PC-3 (cell line): ENCODE measurements around the gene EGFL7. TPM values are rescaled to one million over a fixed set of nuclear protein-coding genes. Genes with fewer than 3 reads are reported as not detected.

Experiments used
- ATAC-seq: fragments of 200-7000 bp; cut with Tn5 transposase; 2 replicates; pipeline ENCODE4 v1.9.1; 2020; ENCODE audit warnings: mild to moderate bottlenecking, moderate library complexity
- BruUV-seq: library from RNA; stranded (reverse); fragments of 400-500 nt; replicated peaks from 2 replicates; lab custom pipeline; 2021; lab: Mats Ljungman, UMichigan
- CTCF ChIA-PET: fragments of 300-600 bp; sonication (Branson Sonifier 250); formaldehyde crosslinking; loops from one replicate; lab custom pipeline; 2022; ENCODE audit warnings: antibody characterized with exemption; lab: Charles Lee
- POLR2A ChIA-PET: fragments of 300-600 bp; sonication (Branson Sonifier 250); formaldehyde crosslinking; loops from one replicate; lab custom pipeline; 2022; ENCODE audit warnings: antibody characterized with exemption; ENCODE audit not compliant: unreplicated experiment; lab: Charles Lee
- DNase-seq: peaks from one replicate; pipeline ENCODE4 v3.0.0-alpha.2; 2015
- H2AFZ ChIP-seq: fragments of 300-600 bp; sonication (generic); 2 replicates; pipeline ENCODE4 v1.6.0; 2016; ENCODE audit warnings: antibody characterized with exemption, low read length
- H3F3A ChIP-seq: fragments of 300-600 bp; sonication (generic); one replicate; pipeline ENCODE4 v1.6.0; 2017; ENCODE audit warnings: antibody characterized with exemption, low read length, control low read depth, mild to moderate bottlenecking; ENCODE audit not compliant: unreplicated experiment
- H3K27ac ChIP-seq: fragments of 300-600 bp; sonication (generic); 2 replicates; pipeline ENCODE4 v1.5.1; 2016; ENCODE audit warnings: mild to moderate bottlenecking, low read length
- H3K27me3 ChIP-seq: fragments of 300-600 bp; sonication (generic); 2 replicates; pipeline ENCODE4 v1.6.1; 2016; ENCODE audit warnings: low read length, mixed read lengths
- H3K36me3 ChIP-seq: fragments of 300-600 bp; sonication (generic); 2 replicates; pipeline ENCODE4 v1.6.1; 2016; ENCODE audit warnings: low read depth, mixed run types, low read length, mixed read lengths
- H3K4me1 ChIP-seq: fragments of 300-600 bp; sonication (generic); 2 replicates; pipeline ENCODE4 v1.5.1; 2016; ENCODE audit warnings: low read length; ENCODE audit not compliant: insufficient read depth
- H3K4me2 ChIP-seq: fragments of 300-600 bp; sonication (generic); 2 replicates; pipeline ENCODE4 v1.6.0; 2016; ENCODE audit warnings: low read length
- H3K4me3 ChIP-seq: fragments of 300-600 bp; sonication (generic); 2 replicates; pipeline ENCODE4 v1.5.1; 2016; ENCODE audit warnings: mild to moderate bottlenecking, low read length, mixed read lengths
- H3K79me2 ChIP-seq: fragments of 300-600 bp; sonication (generic); 2 replicates; pipeline ENCODE4 v1.6.1; 2017; ENCODE audit warnings: low read length, mixed read lengths
- H3K9ac ChIP-seq: fragments of 300-600 bp; sonication (generic); 2 replicates; pipeline ENCODE4 v1.6.0; 2016; ENCODE audit warnings: mild to moderate bottlenecking, low read length
- H3K9me2 ChIP-seq: fragments of 300-600 bp; sonication (generic); replicated peaks from 2 replicates; pipeline ENCODE4 v1.6.1; 2016; ENCODE audit warnings: mixed run types, low read length, mixed read lengths
- H3K9me3 ChIP-seq: fragments of 300-600 bp; sonication (generic); 2 replicates; pipeline ENCODE4 v1.6.1; 2016; ENCODE audit warnings: low read length, mixed read lengths
- H4K20me1 ChIP-seq: fragments of 300-600 bp; sonication (generic); 2 replicates; pipeline ENCODE4 v1.6.1; 2016; ENCODE audit warnings: low read length, mixed read lengths
- EZH2 ChIP-seq: fragments of 300-600 bp; sonication (generic); IDR thresholded peaks from one replicate; pipeline ENCODE4 v1.6.1; 2017; ENCODE audit warnings: antibody characterized with exemption, mild to moderate bottlenecking, low read length; ENCODE audit not compliant: unreplicated experiment
- EZH2phosphoT487 ChIP-seq: fragments of 300-600 bp; sonication (generic); IDR thresholded peaks from 2 replicates; pipeline ENCODE4 v1.6.1; 2018; ENCODE audit warnings: mild to moderate bottlenecking, antibody characterized with exemption, low read length, borderline replicate concordance
- intact Hi-C: fragments of 100-400 bp; cut with micrococcal nuclease; formaldehyde crosslinking; loops from 2 replicates; pipeline ENCODE4 v1.9.0; 2023
- total RNA-seq: library from RNA; depleted of rRNA; stranded (reverse); fragments of >200 nt; gene quantifications from 2 replicates; pipeline ENCODE4 v1.2.3, GENCODE V29; 2014
- TF ChIP-seq, protein P1 (sequence below): fragments of 300-600 bp; sonication (generic); conservative IDR thresholded peaks from 2 replicates; pipeline ENCODE4 v1.5.1; 2017; ENCODE audit warnings: antibody characterized with exemption, low read depth, mild to moderate bottlenecking, low read length

The EGFL7 gene
- total RNA-seq, 1 experiment from 2014 or later = 23.1 TPM

DNA sequence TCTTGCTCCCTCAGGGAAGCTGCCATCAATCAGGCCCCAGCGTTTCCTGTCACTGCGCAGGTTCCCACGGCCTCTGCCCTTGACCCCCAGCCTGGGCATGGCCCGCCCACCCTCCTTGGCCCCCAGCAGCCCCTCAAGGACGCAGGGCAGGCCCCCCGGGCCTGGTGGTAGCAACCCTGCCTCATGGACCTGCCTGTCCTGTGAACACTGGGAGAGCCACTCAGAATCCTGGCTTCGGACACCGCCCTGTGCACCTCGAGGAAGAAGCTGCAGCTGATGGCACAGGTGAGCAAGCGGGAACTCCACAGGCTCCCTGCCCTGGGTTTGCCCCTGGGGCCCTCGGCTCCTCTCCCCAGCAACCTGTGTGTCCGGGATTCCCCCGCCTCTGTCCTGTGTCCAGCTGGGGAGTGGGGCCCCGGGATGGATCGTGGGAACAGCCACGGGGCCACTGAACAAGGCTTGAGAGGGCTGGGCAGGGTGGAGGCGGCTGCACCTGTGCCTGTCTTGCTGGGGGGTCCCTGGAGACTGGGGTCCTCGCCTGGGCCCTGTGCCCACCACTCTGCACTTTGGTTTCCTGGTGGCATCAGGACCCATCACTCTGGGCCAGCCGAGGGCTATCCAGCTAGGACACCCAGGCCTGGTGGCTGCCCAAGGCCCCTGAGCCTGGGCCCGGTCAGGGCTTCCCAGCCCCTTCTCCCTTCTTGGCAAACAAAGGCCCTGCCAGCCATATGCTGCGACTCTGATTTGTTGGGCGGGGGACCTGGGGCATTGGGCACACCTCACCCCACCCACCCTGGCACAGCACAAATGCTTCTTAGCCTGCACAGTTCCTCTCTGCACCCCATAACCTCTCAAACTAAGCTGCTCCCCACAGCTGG is 33.5 kb upstream of the EGFL7 start:
- Histone ChIP-seq H3K9me2 (no peaks in the 10 kb centered on the region), H4K20me1 (no peaks in the 10 kb centered on the region), H3K27ac (no peak overlapping the region), H3K79me2 (no peaks in the 10 kb centered on the region), H3K4me1 (no peaks in the 10 kb centered on the region), H3K9ac (no peak overlapping the region), H3K4me2 (no peak overlapping the region), H3K27me3 (no peaks in the 10 kb centered on the region), H3K9me3 (no peaks in the 10 kb centered on the region), H3K4me3 (no peak overlapping the region), H3K36me3 (no peaks in the 10 kb centered on the region), H2AFZ (no peak overlapping the region), H3F3A (no peaks in the 10 kb centered on the region)
- CTCF ChIA-PET = no interaction called here
- no peak for ATAC-seq
- no peak for DNase-seq
- POLR2A ChIA-PET = no interaction called here
- TF ChIP-seq, protein P1, sequence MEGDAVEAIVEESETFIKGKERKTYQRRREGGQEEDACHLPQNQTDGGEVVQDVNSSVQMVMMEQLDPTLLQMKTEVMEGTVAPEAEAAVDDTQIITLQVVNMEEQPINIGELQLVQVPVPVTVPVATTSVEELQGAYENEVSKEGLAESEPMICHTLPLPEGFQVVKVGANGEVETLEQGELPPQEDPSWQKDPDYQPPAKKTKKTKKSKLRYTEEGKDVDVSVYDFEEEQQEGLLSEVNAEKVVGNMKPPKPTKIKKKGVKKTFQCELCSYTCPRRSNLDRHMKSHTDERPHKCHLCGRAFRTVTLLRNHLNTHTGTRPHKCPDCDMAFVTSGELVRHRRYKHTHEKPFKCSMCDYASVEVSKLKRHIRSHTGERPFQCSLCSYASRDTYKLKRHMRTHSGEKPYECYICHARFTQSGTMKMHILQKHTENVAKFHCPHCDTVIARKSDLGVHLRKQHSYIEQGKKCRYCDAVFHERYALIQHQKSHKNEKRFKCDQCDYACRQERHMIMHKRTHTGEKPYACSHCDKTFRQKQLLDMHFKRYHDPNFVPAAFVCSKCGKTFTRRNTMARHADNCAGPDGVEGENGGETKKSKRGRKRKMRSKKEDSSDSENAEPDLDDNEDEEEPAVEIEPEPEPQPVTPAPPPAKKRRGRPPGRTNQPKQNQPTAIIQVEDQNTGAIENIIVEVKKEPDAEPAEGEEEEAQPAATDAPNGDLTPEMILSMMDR = no peak
- TF ChIP-seq EZH2 (no peak), EZH2phosphoT487 (no peak)
- no TSS peak for BruUV-seq
- intact Hi-C loops = no loop called here

DNA sequence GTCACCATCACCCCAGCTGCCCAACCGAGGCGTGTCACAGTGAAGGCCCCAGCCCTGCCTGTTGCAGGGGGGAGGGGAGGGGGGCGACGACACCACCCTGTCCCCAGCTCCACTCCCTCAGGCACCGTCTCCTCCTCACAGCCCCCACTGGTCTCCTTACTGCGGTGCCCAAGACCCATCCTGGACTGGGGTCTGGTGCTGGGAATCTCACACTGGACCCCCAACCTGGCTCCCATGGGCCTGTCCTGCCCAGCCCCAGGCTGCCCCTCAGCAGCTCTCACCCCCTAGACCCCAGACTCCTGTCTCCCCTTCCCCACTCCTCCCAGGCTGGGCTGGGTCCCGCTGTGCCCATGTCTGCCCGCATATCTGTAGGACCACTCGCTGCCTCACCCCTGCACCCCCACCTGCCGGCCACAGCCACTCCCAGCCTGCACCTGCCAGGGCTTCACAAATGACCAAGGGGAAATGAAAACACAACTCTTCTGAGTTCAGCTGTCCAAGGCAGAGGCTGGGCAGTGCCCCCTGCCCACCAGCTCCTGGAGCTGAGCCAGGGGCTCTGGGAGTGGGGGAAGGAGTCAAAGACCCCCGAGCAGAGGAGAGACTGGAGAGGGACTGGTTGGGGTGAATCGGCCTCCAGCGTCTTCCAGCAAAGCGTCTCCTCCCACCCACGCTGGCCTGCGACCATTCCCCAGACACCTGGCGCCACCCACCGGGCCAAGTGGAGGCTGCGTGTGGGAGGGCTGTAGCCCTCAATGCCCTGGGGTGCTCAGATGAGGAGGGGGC is 32.6 kb upstream of the EGFL7 start:
- Histone ChIP-seq H3K4me3 (no peak overlapping the region), H3K79me2 (no peaks in the 10 kb centered on the region), H3K27ac (no peak overlapping the region), H3K4me1 (peaks cover 6% of the 10 kb centered on the region; the same call in 1 of the 2 replicates), H3K27me3 (no peaks in the 10 kb centered on the region), H3F3A (no peaks in the 10 kb centered on the region), H3K9me2 (no peaks in the 10 kb centered on the region), H3K9ac (no peak overlapping the region), H3K9me3 (no peaks in the 10 kb centered on the region), H4K20me1 (no peaks in the 10 kb centered on the region), H3K36me3 (no peaks in the 10 kb centered on the region), H3K4me2 (no peak overlapping the region), H2AFZ (no peak overlapping the region)
- intact Hi-C loops = no loop called here
- ChIA-PET CTCF (no interaction called here), POLR2A (no interaction called here)
- no TSS peak for BruUV-seq
- TF ChIP-seq EZH2 (no peak), EZH2phosphoT487 (no peak)
- TF ChIP-seq, protein P1 = peak; percentile 56
- ATAC-seq (no peak), DNase-seq (peak; percentile 39)

DNA sequence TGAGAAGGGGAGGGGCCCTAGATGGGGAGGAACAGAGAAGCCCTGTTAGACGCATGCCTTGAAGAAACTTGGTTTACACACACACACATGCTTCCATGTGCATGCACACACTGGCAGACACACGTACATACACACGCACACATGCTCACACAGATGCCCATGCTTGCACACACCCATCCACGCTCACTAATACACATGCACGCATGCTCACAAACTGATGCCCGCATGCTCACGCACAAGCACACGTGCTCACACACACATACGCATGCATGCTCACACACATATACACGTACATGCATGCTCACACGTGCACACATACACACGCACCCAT is 32.1 kb upstream of the EGFL7 start:
- Histone ChIP-seq H2AFZ (no peak overlapping the region), H3K9me3 (no peaks in the 10 kb centered on the region), H3F3A (no peaks in the 10 kb centered on the region), H3K9ac (no peak overlapping the region), H3K27ac (no peak overlapping the region), H3K4me1 (peaks cover 12% of the 10 kb centered on the region; the same call in 1 of the 2 replicates), H3K36me3 (no peaks in the 10 kb centered on the region), H3K79me2 (no peaks in the 10 kb centered on the region), H3K4me2 (no peak overlapping the region), H4K20me1 (no peaks in the 10 kb centered on the region), H3K4me3 (no peak overlapping the region), H3K9me2 (no peaks in the 10 kb centered on the region), H3K27me3 (no peaks in the 10 kb centered on the region)
- no peak for ATAC-seq
- intact Hi-C loops = no loop called here
- ChIA-PET CTCF (no interaction called here), POLR2A (no interaction called here)
- TF ChIP-seq EZH2 (no peak), EZH2phosphoT487 (no peak)
- TF ChIP-seq, protein P1 = no peak
- no peak for DNase-seq
- no TSS peak for BruUV-seq
